ENCODE measurements around the gene PCDHA12.

DNA sequence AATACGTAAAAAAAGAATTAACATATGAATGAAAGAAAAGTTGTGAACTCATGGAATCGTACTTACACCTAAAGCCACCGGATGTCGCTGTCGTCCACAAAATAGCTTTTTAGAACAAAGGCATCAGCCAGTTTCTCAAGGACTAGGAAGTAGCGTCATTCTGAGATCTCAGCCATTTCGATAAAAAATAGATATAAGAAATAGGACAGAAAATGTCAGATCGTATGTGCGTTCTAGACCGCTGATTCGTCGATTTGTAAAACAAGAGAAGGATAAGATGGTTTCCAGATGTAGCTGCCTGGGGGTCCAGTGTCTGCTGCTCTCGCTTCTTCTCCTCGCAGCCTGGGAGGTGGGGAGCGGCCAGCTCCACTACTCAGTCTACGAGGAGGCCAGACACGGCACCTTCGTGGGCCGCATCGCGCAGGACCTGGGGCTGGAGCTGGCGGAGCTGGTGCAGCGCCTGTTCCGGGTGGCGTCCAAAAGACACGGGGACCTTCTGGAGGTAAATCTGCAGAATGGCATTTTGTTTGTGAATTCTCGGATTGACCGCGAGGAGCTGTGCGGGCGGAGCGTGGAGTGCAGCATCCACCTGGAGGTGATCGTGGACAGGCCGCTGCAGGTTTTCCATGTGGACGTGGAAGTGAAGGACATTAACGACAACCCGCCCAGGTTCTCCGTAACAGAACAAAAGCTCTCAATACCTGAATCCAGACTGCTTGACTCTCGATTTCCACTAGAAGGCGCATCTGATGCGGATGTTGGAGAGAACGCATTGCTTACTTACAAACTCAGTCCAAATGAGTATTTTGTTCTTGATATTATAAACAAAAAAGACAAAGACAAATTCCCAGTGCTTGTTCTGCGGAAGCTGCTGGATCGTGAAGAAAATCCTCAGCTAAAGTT, 19.1 kb upstream of the PCDHA12 start, which contains the start of gene PCDHA10:
- TF ChIP-seq, protein P1, sequence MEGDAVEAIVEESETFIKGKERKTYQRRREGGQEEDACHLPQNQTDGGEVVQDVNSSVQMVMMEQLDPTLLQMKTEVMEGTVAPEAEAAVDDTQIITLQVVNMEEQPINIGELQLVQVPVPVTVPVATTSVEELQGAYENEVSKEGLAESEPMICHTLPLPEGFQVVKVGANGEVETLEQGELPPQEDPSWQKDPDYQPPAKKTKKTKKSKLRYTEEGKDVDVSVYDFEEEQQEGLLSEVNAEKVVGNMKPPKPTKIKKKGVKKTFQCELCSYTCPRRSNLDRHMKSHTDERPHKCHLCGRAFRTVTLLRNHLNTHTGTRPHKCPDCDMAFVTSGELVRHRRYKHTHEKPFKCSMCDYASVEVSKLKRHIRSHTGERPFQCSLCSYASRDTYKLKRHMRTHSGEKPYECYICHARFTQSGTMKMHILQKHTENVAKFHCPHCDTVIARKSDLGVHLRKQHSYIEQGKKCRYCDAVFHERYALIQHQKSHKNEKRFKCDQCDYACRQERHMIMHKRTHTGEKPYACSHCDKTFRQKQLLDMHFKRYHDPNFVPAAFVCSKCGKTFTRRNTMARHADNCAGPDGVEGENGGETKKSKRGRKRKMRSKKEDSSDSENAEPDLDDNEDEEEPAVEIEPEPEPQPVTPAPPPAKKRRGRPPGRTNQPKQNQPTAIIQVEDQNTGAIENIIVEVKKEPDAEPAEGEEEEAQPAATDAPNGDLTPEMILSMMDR (IDR thresholded peaks at IDR 0.05) = peak in 1 of 4 experiments; percentile 29
- TF ChIP-seq POLR2A (IDR thresholded peaks at IDR 0.05) = no peak

Data from prostate gland (tissue), 2 donors.